Measurements from ENCODE around the gene CAPG.

DNA sequence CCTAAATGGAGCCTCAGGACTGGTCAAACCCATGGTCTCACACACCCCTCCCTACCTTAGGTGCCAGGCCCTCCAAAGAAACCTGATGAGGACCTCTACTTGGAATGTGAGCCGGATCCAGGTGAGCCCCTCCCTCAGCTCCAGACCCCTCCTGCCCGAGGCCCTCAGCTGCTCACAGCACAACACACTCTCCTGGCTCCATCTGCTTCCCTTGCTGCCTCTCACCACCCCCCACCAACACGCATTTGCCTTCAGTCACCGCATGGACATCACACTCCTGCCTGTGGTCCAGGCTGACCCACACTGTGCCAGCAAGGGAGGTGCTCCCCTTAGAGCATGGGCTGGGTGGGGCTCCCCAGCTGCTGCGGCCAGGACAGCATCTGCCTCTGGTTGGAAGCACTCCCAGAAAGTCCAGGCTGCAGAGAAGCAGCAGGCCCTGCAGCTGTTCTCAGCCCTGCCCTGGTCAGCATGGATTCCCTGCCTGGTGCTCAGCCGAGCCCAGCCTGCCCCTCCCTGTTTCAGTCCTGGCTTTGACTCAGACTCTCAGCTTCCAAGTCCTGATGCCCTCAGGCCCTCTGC is 23.4 kb upstream of the CAPG start:
- TF ChIP-seq EZH2phosphoT487 (IDR thresholded peaks at IDR 0.05; ENCODE audit: insufficient read depth, low read depth) (no peak), EZH2 (IDR thresholded peaks at IDR 0.05; ENCODE audit: insufficient read depth, poor library complexity, severe bottlenecking) (no peak)

Data from GM23248 (cell line).